Astrocyte (in vitro differentiated cells and primary cell): ENCODE results near the gene PRR12.

ENCODE experiments used
- EZH2 ChIP-seq: IDR thresholded peaks from 2 replicates; pipeline ENCODE4 v1.6.1; 2012; ENCODE audit warnings: mild to moderate bottlenecking, low read length, inconsistent platforms; ENCODE audit not compliant: insufficient read depth
- TF ChIP-seq, protein P1 (sequence below): IDR thresholded peaks from 2 replicates; pipeline ENCODE4 v1.5.1; 2011; ENCODE audit warnings: low read depth, mild to moderate bottlenecking, inconsistent platforms, low read length, moderate library complexity; ENCODE audit not compliant: insufficient read depth

DNA sequence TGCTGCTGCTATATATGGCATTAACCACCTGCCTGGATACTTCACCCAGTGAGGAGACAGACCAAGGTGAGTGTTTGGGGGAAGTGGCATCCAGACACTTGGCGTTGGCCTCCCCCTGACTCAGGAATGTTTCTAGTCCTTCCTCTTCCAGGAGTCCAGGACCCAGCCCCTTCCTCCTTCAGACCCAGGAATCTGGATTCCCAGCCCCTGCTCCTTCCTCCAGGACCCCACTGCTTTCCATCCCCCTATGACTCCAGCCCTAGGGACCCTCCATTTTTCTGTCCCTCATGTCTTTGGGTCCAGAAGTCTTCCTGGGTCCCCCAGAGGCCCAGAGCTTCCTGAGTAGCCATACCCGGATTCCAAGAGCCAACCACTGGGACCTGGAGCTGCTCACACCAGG, 7.7 kb upstream of the PRR12 start:
- TF ChIP-seq, protein P1, sequence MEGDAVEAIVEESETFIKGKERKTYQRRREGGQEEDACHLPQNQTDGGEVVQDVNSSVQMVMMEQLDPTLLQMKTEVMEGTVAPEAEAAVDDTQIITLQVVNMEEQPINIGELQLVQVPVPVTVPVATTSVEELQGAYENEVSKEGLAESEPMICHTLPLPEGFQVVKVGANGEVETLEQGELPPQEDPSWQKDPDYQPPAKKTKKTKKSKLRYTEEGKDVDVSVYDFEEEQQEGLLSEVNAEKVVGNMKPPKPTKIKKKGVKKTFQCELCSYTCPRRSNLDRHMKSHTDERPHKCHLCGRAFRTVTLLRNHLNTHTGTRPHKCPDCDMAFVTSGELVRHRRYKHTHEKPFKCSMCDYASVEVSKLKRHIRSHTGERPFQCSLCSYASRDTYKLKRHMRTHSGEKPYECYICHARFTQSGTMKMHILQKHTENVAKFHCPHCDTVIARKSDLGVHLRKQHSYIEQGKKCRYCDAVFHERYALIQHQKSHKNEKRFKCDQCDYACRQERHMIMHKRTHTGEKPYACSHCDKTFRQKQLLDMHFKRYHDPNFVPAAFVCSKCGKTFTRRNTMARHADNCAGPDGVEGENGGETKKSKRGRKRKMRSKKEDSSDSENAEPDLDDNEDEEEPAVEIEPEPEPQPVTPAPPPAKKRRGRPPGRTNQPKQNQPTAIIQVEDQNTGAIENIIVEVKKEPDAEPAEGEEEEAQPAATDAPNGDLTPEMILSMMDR = no peak
- TF ChIP-seq EZH2 = no peak
